ENCODE measurements around the gene WDR47.

WDR47 gene

GRCh38 chr1:108955881-108956280, 86.0 kb downstream of the WDR47 start:
- Histone ChIP-seq H3K9me2 (replicated peaks; ENCODE audit: insufficient read depth, low read length) (no peaks in the 10 kb centered on the region), H3K9ac (ENCODE audit: low read length) (no peak overlapping the region), H3F3A (ENCODE audit: insufficient read depth, low read length) (no peaks in the 10 kb centered on the region), H3K27me3 (replicated peaks; ENCODE audit: insufficient read depth, low read length) (no peaks in the 10 kb centered on the region), H3K4me3 (ENCODE audit: low read length) (no peak overlapping the region), H3K4me2 (ENCODE audit: low read depth, low read length) (no peak overlapping the region), H2AFZ (ENCODE audit: low read length) (no peak overlapping the region), H3K27ac (ENCODE audit: low read length) (no peak overlapping the region), H4K20me1 (ENCODE audit: insufficient read depth, low read length) (no peaks in the 10 kb centered on the region), H3K4me1 (ENCODE audit: low read length) (no peaks in the 10 kb centered on the region), H3K9me3 (replicated peaks; ENCODE audit: insufficient read depth, low read length) (no peaks in the 10 kb centered on the region), H3K36me3 (replicated peaks; ENCODE audit: insufficient read depth, low read length) (no peaks in the 10 kb centered on the region), H3K79me2 (ENCODE audit: low read length) (peaks cover 58% of the 10 kb centered on the region)
- TF ChIP-seq EZH2 (optimal IDR thresholded peaks at IDR 0.05; ENCODE audit: low read depth, low read length) (no peak), EZH2phosphoT487 (IDR thresholded peaks at IDR 0.05; ENCODE audit: low read length) (no peak), CTCF (IDR thresholded peaks at IDR 0.05; ENCODE audit: low read length) (no peak)
- no peak for DNase-seq

- Histone ChIP-seq H3K4me1 (ENCODE audit: low read length) (no peaks in the 10 kb centered on the region), H2AFZ (ENCODE audit: low read length) (no peak overlapping the region), H3K9ac (ENCODE audit: low read length) (no peak overlapping the region), H3F3A (ENCODE audit: insufficient read depth, low read length) (no peaks in the 10 kb centered on the region), H3K4me2 (ENCODE audit: low read depth, low read length) (no peak overlapping the region), H3K27ac (ENCODE audit: low read length) (no peak overlapping the region), H3K4me3 (ENCODE audit: low read length) (no peak overlapping the region), H3K9me2 (replicated peaks; ENCODE audit: insufficient read depth, low read length) (no peaks in the 10 kb centered on the region), H3K9me3 (replicated peaks; ENCODE audit: insufficient read depth, low read length) (no peaks in the 10 kb centered on the region), H4K20me1 (ENCODE audit: insufficient read depth, low read length) (no peaks in the 10 kb centered on the region), H3K27me3 (replicated peaks; ENCODE audit: insufficient read depth, low read length) (no peaks in the 10 kb centered on the region), H3K36me3 (replicated peaks; ENCODE audit: insufficient read depth, low read length) (no peaks in the 10 kb centered on the region), H3K79me2 (ENCODE audit: low read length) (peaks cover 55% of the 10 kb centered on the region)
- no peak for TF ChIP-seq CTCF (IDR thresholded peaks at IDR 0.05; ENCODE audit: low read length)
- no peak for TF ChIP-seq EZH2phosphoT487 (IDR thresholded peaks at IDR 0.05; ENCODE audit: low read length)
- TF ChIP-seq EZH2 (optimal IDR thresholded peaks at IDR 0.05; ENCODE audit: low read depth, low read length) = no peak
- DNase-seq = no peak
Observed at GRCh38 chr1:108955111-108955510, 86.8 kb downstream of the WDR47 start.

- Histone ChIP-seq H2AFZ (ENCODE audit: low read length) (no peak overlapping the region), H4K20me1 (ENCODE audit: insufficient read depth, low read length) (no peaks in the 10 kb centered on the region), H3K4me3 (ENCODE audit: low read length) (no peak overlapping the region), H3K27me3 (replicated peaks; ENCODE audit: insufficient read depth, low read length) (no peaks in the 10 kb centered on the region), H3K4me1 (ENCODE audit: low read length) (no peaks in the 10 kb centered on the region), H3K9ac (ENCODE audit: low read length) (no peak overlapping the region), H3K4me2 (ENCODE audit: low read depth, low read length) (no peak overlapping the region), H3K9me3 (replicated peaks; ENCODE audit: insufficient read depth, low read length) (no peaks in the 10 kb centered on the region), H3K27ac (ENCODE audit: low read length) (no peak overlapping the region), H3K9me2 (replicated peaks; ENCODE audit: insufficient read depth, low read length) (no peaks in the 10 kb centered on the region), H3K79me2 (ENCODE audit: low read length) (peaks cover 49% of the 10 kb centered on the region), H3F3A (ENCODE audit: insufficient read depth, low read length) (no peaks in the 10 kb centered on the region), H3K36me3 (replicated peaks; ENCODE audit: insufficient read depth, low read length) (no peaks in the 10 kb centered on the region)
- DNase-seq = no peak
- TF ChIP-seq EZH2 (optimal IDR thresholded peaks at IDR 0.05; ENCODE audit: low read depth, low read length) (no peak), CTCF (IDR thresholded peaks at IDR 0.05; ENCODE audit: low read length) (no peak), EZH2phosphoT487 (IDR thresholded peaks at IDR 0.05; ENCODE audit: low read length) (no peak)
Observed at GRCh38 chr1:108953452-108953851, 88.5 kb downstream of the WDR47 start.
